HEK293T (cell line): ENCODE measurements around the gene ANKS4B.
A peak's percentile ranks its signal among the peaks of the same experiment; 100 is the strongest.

Experiments
- CTCF ChIA-PET: fragments of 350-600 bp; formaldehyde crosslinking; extraction: SDS; loops from one replicate; lab custom pipeline; 2021; ENCODE audit warnings: antibody characterized with exemption, inconsistent platforms; lab: Yijun Ruan, JAX
- POLR2A ChIA-PET: fragments of 350-600 bp; formaldehyde crosslinking; extraction: SDS; loops from one replicate; lab custom pipeline; 2020; ENCODE audit warnings: antibody characterized with exemption, inconsistent platforms; lab: Yijun Ruan, JAX
- DNase-seq: peaks from one replicate; pipeline ENCODE4 v3.0.0; 2012; ENCODE audit warnings: mixed read lengths; ENCODE audit errors: extremely low spot score
- ARNT ChIP-seq: fragments of 450-650 bp; IDR thresholded peaks from 2 replicates; pipeline ENCODE4 v1.6.1; 2017; ENCODE audit warnings: mild to moderate bottlenecking
- BHLHE40 ChIP-seq: fragments of 450-650 bp; IDR thresholded peaks from 2 replicates; pipeline ENCODE4 v1.6.1; 2016; ENCODE audit warnings: mild to moderate bottlenecking, moderate library complexity, borderline replicate concordance
- CTBP1 ChIP-seq: fragments of 450-650 bp; IDR thresholded peaks from 2 replicates; pipeline ENCODE4 v1.6.1; 2016; ENCODE audit warnings: borderline replicate concordance
- ELF4 ChIP-seq: fragments of 450-650 bp; IDR thresholded peaks from 2 replicates; pipeline ENCODE4 v1.6.1; 2017; ENCODE audit warnings: antibody characterized with exemption
- FOXA1 ChIP-seq: fragments of 450-650 bp; IDR thresholded peaks from 2 replicates; pipeline ENCODE4 v1.6.1; 2016; ENCODE audit warnings: mild to moderate bottlenecking
- FOXK2 ChIP-seq: fragments of 450-650 bp; IDR thresholded peaks from 2 replicates; pipeline ENCODE4 v1.6.1; 2016; ENCODE audit warnings: mild to moderate bottlenecking
- FOXM1 ChIP-seq: fragments of 450-650 bp; IDR thresholded peaks from 2 replicates; pipeline ENCODE4 v1.6.1; 2017; ENCODE audit warnings: mild to moderate bottlenecking, borderline replicate concordance
- HDGF ChIP-seq: fragments of 450-650 bp; IDR thresholded peaks from 2 replicates; pipeline ENCODE4 v1.6.1; 2017; ENCODE audit warnings: antibody characterized with exemption, borderline replicate concordance
- L3MBTL2 ChIP-seq: fragments of 450-650 bp; conservative IDR thresholded peaks from 2 replicates; pipeline ENCODE4 v1.6.1; 2016; ENCODE audit warnings: mild to moderate bottlenecking
- LEF1 ChIP-seq: fragments of 450-650 bp; IDR thresholded peaks from 2 replicates; pipeline ENCODE4 v1.6.1; 2017; ENCODE audit warnings: mild to moderate bottlenecking, borderline replicate concordance
- NFRKB ChIP-seq: fragments of 450-650 bp; IDR thresholded peaks from 2 replicates; pipeline ENCODE4 v1.6.1; 2016; ENCODE audit warnings: mild to moderate bottlenecking, moderate library complexity
- PKNOX1 ChIP-seq: fragments of 450-650 bp; IDR thresholded peaks from 2 replicates; pipeline ENCODE4 v1.6.1; 2016
- SP1 ChIP-seq: fragments of 450-650 bp; IDR thresholded peaks from 2 replicates; pipeline ENCODE4 v1.6.1; 2017
- SUZ12 ChIP-seq: fragments of 450-650 bp; IDR thresholded peaks from 2 replicates; pipeline ENCODE4 v1.6.1; 2016; ENCODE audit warnings: mild to moderate bottlenecking
- TARDBP ChIP-seq: fragments of 450-650 bp; IDR thresholded peaks from 2 replicates; pipeline ENCODE4 v1.6.1; 2016
- ZNF384 ChIP-seq: fragments of 450-650 bp; IDR thresholded peaks from 2 replicates; pipeline ENCODE4 v1.6.1; 2016

ANKS4B gene

GRCh38 chr16:21301168-21301894 is 67.8 kb downstream of the ANKS4B start:
- peak; percentile 88 for TF ChIP-seq L3MBTL2
- no peak for TF ChIP-seq FOXK2
- peak; percentile 76 for DNase-seq
- POLR2A ChIA-PET, result interaction anchor here (0.7 to 2.4 kb wide), 11 partner anchors 15 to 1045 kb away, joined by 3 to 17 read pairs (median 4); partner anchors contain the start of genes ERI2, LDAF1 and REXO5
- CTCF ChIA-PET, result interaction anchor here (0.6 to 2.0 kb wide), 9 partner anchors 22 to 1908 kb away, joined by 3 to 10 read pairs (median 3); partner anchors contain the start of gene LDAF1

GRCh38 chr16:21301895-21302291 is 68.4 kb downstream of the ANKS4B start:
- POLR2A ChIA-PET, result interaction anchor here (0.7 to 2.4 kb wide), 6 partner anchors 16 to 144 kb away, joined by 3 to 17 read pairs (median 4); partner anchors contain the start of gene LDAF1
- TF ChIP-seq CTBP1 (no peak), L3MBTL2 (no peak)
- CTCF ChIA-PET, result interaction anchor here (2.0 kb wide), 1 partner anchor 144 kb away, joined by 10 read pairs; the partner anchor contains the start of gene LDAF1
- DNase-seq, result no peak

- TF ChIP-seq LEF1, result no peak
- no peak for DNase-seq
- ChIA-PET CTCF (no interaction called here), POLR2A (interaction anchor here (1.5 kb wide), 1 partner anchor 114 kb away, joined by 4 read pairs; no protein-coding TSS in a partner anchor)
Observed at GRCh38 chr16:21302454-21302853, 69.0 kb downstream of the ANKS4B start.

- ChIA-PET CTCF (no interaction called here), POLR2A (interaction anchor here (1.5 kb wide), 1 partner anchor 114 kb away, joined by 4 read pairs; no protein-coding TSS in a partner anchor)
- TF ChIP-seq SP1 (no peak), CTBP1 (no peak), TARDBP (no peak), FOXA1 (no peak), FOXM1 (no peak), BHLHE40 (no peak), ELF4 (no peak), PKNOX1 (no peak), HDGF (no peak), NFRKB (no peak), FOXK2 (no peak), L3MBTL2 (no peak), SUZ12 (no peak), LEF1 (no peak), ARNT (no peak), ZNF384 (no peak)
- DNase-seq, result no peak
Observed at GRCh38 chr16:21302898-21303528, 69.5 kb downstream of the ANKS4B start.
